ENCODE results near the gene BCAM. TPM values are rescaled to one million over a fixed set of nuclear protein-coding genes. Genes with fewer than 3 reads are reported as not detected.
"Not testable (repeated sequence)": the region's sequence is repeated elsewhere in the genome, so short reads cannot be mapped to it uniquely, and the experiment has no call there.

The BCAM gene
- total RNA-seq, 1 donor, result 4.3 TPM

DNA sequence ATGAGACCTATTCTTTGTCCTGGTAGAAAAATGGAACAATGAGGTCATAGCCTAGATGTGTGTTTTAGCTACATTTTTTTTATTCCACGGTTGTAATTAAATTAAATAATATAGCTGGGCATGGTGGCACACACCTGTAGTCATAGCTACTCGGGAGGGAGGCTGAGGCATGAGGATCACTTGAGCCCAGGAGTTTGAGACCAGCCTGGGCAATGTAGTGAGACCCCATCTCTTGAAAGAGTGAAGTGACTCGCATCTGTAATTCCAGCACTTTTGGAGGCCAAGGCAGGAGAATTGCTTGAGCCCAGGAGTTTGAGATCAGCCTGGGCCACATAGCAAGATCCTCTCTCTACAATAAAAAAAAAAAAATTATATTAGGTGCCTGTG is 43.0 kb upstream of the BCAM start:
- Histone ChIP-seq H3K4me1 (ENCODE audit: insufficient read depth, low read length) (no peaks in the 10 kb centered on the region), H3K4me3 (ENCODE audit: insufficient read depth, low read length) (no peak overlapping the region), H2AFZ (ENCODE audit: low read length) (no peak overlapping the region), H3K9me3 (ENCODE audit: low read depth, low read length) (no peaks in the 10 kb centered on the region), H3K79me2 (ENCODE audit: insufficient read depth, low read length) (no peaks in the 10 kb centered on the region), H3K36me3 (ENCODE audit: insufficient read depth, low read length) (peaks cover 5% of the 10 kb centered on the region), H3K4me2 (ENCODE audit: insufficient read depth, low read length) (no peak overlapping the region), H4K20me1 (ENCODE audit: insufficient read depth, low read length) (no peaks in the 10 kb centered on the region), H3K27ac (ENCODE audit: low read depth, low read length) (no peak overlapping the region), H3K27me3 (ENCODE audit: insufficient read depth, low read length) (no peaks in the 10 kb centered on the region)
- DNase-seq (ENCODE audit: insufficient read length, low spot score, missing footprints), result no peak
- TF ChIP-seq, protein P1, sequence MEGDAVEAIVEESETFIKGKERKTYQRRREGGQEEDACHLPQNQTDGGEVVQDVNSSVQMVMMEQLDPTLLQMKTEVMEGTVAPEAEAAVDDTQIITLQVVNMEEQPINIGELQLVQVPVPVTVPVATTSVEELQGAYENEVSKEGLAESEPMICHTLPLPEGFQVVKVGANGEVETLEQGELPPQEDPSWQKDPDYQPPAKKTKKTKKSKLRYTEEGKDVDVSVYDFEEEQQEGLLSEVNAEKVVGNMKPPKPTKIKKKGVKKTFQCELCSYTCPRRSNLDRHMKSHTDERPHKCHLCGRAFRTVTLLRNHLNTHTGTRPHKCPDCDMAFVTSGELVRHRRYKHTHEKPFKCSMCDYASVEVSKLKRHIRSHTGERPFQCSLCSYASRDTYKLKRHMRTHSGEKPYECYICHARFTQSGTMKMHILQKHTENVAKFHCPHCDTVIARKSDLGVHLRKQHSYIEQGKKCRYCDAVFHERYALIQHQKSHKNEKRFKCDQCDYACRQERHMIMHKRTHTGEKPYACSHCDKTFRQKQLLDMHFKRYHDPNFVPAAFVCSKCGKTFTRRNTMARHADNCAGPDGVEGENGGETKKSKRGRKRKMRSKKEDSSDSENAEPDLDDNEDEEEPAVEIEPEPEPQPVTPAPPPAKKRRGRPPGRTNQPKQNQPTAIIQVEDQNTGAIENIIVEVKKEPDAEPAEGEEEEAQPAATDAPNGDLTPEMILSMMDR (IDR thresholded peaks at IDR 0.05; ENCODE audit: extremely low read depth, low read depth, low read length), result no peak

DNA sequence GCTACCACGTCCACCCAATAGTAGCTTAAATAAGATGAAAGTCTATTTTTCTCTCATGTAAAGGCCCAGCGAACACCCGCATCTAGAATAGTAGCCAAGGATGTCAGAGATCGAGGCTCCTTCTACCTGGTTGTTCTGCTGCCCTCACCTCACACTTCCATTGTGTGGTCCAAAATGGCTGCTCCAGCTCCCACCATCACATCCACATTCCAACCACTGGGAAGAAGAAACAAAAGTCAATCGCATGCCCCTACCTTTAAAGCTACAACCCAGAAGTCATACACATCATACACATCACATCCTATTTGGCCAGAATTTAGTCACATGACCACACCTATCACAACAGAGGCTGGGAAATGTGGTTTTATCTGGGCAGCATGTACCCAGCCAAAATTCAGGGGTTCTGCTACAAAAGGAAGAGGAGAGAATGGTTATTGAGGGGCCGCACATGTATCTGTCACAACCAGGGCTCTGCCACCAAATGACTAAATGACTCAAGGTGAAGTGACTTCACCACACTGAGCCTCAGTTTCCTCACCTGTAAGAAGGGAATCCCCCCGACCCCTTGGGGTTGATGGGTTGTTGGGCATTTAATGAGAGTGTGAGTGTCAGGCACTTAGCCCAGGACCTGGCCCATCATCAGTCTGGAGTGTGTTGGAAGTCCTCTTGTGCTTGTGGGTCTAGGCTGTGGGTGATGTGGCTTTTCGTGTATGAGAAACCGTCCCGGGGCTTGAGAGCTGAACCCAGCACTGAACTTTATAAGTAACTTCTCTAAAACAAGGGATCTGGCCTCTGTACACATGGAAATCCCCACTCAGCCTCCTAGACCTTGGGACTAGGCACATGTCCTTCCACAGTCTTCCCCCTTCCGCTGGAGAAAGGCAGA is 41.4 kb upstream of the BCAM start:
- no peaks in the 10 kb centered on the region for H3K79me2 ChIP-seq (ENCODE audit: insufficient read depth, low read length)
- H3K36me3 ChIP-seq (ENCODE audit: insufficient read depth, low read length), result no peaks in the 10 kb centered on the region
- H3K4me2 ChIP-seq (ENCODE audit: insufficient read depth, low read length), result no peak overlapping the region
- H3K27me3 ChIP-seq (ENCODE audit: insufficient read depth, low read length), result no peaks in the 10 kb centered on the region
- no peak for DNase-seq (ENCODE audit: insufficient read length, low spot score, missing footprints)
- H4K20me1 ChIP-seq (ENCODE audit: insufficient read depth, low read length), result no peaks in the 10 kb centered on the region
- H3K27ac ChIP-seq (ENCODE audit: low read depth, low read length), result no peak overlapping the region
- TF ChIP-seq, protein P1 (IDR thresholded peaks at IDR 0.05; ENCODE audit: extremely low read depth, low read depth, low read length), result no peak
- no peaks in the 10 kb centered on the region for H3K9me3 ChIP-seq (ENCODE audit: low read depth, low read length)
- H3K4me3 ChIP-seq (ENCODE audit: insufficient read depth, low read length), result no peak overlapping the region
- no peak overlapping the region for H2AFZ ChIP-seq (ENCODE audit: low read length)
- no peaks in the 10 kb centered on the region for H3K4me1 ChIP-seq (ENCODE audit: insufficient read depth, low read length)

DNA sequence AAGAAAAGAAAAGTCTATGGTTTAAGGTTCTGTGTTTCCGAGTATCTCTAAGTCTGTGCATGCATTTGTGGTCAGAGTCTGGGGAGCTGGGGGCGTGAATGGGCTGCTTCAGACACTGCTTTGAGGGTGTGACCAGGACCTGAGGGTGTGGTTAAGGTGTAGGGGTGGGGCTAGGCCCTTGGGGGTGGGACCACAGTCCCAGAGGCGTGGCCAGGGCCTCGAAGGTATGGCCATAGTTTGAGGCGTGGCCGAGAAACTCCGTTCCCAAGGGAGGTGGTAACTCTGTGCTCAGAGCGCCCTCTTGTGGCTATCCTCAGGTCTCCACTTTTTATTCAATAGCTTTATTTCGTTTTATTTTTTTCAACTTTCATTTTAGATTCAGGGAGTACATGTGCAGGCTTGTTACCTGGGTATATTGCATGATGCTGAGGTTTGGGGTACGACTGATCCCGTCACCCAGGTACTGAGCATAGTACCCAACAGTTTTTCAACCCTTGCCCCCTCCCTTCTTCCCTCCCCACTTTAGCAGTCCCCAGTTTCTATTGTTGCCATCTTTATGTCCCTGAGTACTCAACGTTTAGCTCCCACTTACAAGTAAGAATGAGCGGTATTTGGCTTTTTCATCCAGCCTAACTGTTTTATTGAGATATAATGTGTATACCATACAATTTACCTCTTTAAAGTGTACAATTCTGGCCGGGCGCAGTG is 38.2 kb upstream of the BCAM start:
- peak; percentile 97 for DNase-seq (ENCODE audit: insufficient read length, low spot score, missing footprints)
- TF ChIP-seq, protein P1 (IDR thresholded peaks at IDR 0.05; ENCODE audit: extremely low read depth, low read depth, low read length), result peak; percentile 76

DNA sequence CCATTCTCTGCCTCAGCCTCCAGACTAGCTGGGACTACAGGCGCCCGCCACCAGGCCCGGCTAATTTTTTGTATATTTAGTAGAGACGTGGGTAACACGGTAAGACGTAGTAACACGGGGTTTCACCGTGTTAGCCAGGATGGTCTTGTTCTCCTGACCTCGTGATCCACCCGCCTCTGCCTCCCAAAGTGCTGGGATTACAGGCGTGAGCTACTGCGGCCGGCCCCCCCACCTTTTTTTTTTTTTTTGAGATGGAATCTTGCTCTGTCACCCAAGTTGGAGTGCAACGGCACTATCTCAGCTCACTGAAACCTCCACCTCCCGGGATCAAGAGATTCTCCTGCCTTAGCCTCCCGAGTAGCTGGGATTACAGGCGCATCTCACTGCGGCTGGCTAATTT is 36.8 kb upstream of the BCAM start:
- not testable (repeated sequence) for H3K79me2 ChIP-seq (ENCODE audit: insufficient read depth, low read length); H4K20me1 ChIP-seq (ENCODE audit: insufficient read depth, low read length)

More for the DNA sequence above, 38.2 kb upstream of the BCAM start:
- Histone ChIP-seq H3K4me3 (ENCODE audit: insufficient read depth, low read length) (peak overlapping the region; percentile 29), H3K9me3 (ENCODE audit: low read depth, low read length) (no peaks in the 10 kb centered on the region), H3K4me1 (ENCODE audit: insufficient read depth, low read length) (peaks cover 14% of the 10 kb centered on the region), H4K20me1 (ENCODE audit: insufficient read depth, low read length) (no peaks in the 10 kb centered on the region), H3K79me2 (ENCODE audit: insufficient read depth, low read length) (no peaks in the 10 kb centered on the region), H3K27ac (ENCODE audit: low read depth, low read length) (no peak overlapping the region), H2AFZ (ENCODE audit: low read length) (peak overlapping the region; percentile 78), H3K27me3 (ENCODE audit: insufficient read depth, low read length) (no peaks in the 10 kb centered on the region), H3K4me2 (ENCODE audit: insufficient read depth, low read length) (peak overlapping the region; percentile 61), H3K36me3 (ENCODE audit: insufficient read depth, low read length) (no peaks in the 10 kb centered on the region)

More for the DNA sequence above, 36.8 kb upstream of the BCAM start:
- DNase-seq (ENCODE audit: insufficient read length, low spot score, missing footprints); H3K36me3 ChIP-seq (ENCODE audit: insufficient read depth, low read length); H3K27me3 ChIP-seq (ENCODE audit: insufficient read depth, low read length); H2AFZ ChIP-seq (ENCODE audit: low read length); H3K27ac ChIP-seq (ENCODE audit: low read depth, low read length); H3K4me2 ChIP-seq (ENCODE audit: insufficient read depth, low read length); H3K4me3 ChIP-seq (ENCODE audit: insufficient read depth, low read length); H3K9me3 ChIP-seq (ENCODE audit: low read depth, low read length): not testable (repeated sequence)
- peaks cover 14% of the 10 kb centered on the region for H3K4me1 ChIP-seq (ENCODE audit: insufficient read depth, low read length)

Measured in osteoblast (primary cell).